Spleen (tissue), 7 donors: ENCODE results near the gene CDHR3.

ENCODE experiments used
- POLR2A ChIP-seq, 3 donors: fragments of 450-650 bp; IDR thresholded peaks; one replicate each; pipeline ENCODE4 v1.5.1; 2017; ENCODE audit warnings: antibody characterized with exemption in 3 of 3, mild to moderate bottlenecking in 1 of 3
- POLR2AphosphoS5 ChIP-seq, 3 donors: sonication (generic); formaldehyde crosslinking; IDR thresholded peaks; one replicate each; pipeline ENCODE4 v1.5.1; 2017; ENCODE audit warnings: antibody characterized with exemption in 3 of 3
- TF ChIP-seq, protein P1 (sequence below), 11 experiments: fragments of 200-600 bp in 7 of 11; fragments of 450-650 bp in 4 of 11; sonication (generic) in 4 of 11; IDR thresholded peaks in 8 of 11; conservative IDR thresholded peaks in 3 of 11; 1 replicate in 7 of 11; 2 replicates in 4 of 11; pipeline versions ENCODE4 v1.4.0 to v1.8.0; 2016 to 2021; ENCODE audit warnings: antibody characterized with exemption in 11 of 11, inconsistent platforms in 4 of 11, mild to moderate bottlenecking in 1 of 11
- donor health status: DM: no; HTN: no; CAD: no; lungs with moderate emphysema.
- donor health status: DM: no; HTN: no; CAD: no.
- donor health status: DM: no; HTN: no; CAD: no.

GRCh38 chr7:106062006-106062405 is 98.9 kb downstream of the CDHR3 start:
- TF ChIP-seq POLR2A (IDR thresholded peaks at IDR 0.05) (no peak), POLR2AphosphoS5 (IDR thresholded peaks at IDR 0.05) (no peak)
- TF ChIP-seq, protein P1, sequence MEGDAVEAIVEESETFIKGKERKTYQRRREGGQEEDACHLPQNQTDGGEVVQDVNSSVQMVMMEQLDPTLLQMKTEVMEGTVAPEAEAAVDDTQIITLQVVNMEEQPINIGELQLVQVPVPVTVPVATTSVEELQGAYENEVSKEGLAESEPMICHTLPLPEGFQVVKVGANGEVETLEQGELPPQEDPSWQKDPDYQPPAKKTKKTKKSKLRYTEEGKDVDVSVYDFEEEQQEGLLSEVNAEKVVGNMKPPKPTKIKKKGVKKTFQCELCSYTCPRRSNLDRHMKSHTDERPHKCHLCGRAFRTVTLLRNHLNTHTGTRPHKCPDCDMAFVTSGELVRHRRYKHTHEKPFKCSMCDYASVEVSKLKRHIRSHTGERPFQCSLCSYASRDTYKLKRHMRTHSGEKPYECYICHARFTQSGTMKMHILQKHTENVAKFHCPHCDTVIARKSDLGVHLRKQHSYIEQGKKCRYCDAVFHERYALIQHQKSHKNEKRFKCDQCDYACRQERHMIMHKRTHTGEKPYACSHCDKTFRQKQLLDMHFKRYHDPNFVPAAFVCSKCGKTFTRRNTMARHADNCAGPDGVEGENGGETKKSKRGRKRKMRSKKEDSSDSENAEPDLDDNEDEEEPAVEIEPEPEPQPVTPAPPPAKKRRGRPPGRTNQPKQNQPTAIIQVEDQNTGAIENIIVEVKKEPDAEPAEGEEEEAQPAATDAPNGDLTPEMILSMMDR (IDR thresholded peaks at IDR 0.05 in 8 of 11, conservative IDR thresholded peaks at IDR 0.05 in 3 of 11), result no peak
